ENCODE measurements around the gene OR13F1. TPM values are rescaled to one million over a fixed set of nuclear protein-coding genes. Genes with fewer than 3 reads are reported as not detected.

Gene OR13F1
- polyA plus RNA-seq, 1 of the 3 experiments (the other 2 are of a cell fraction), result not detected

GRCh38 chr9:104544644-104545043 is 40.6 kb downstream of the OR13F1 start:
- no peak overlapping the region for H3K4me2 ChIP-seq
- H3K36me3 ChIP-seq (replicated peaks in 1 of 2; ENCODE audit: control insufficient read depth in 1 of 2, insufficient read depth in 2 of 2, low read length in 1 of 2), result no peaks in the 10 kb centered on the region
- H3K27me3 ChIP-seq (ENCODE audit: insufficient read depth), result no peaks in the 10 kb centered on the region
- H3F3A ChIP-seq (replicated peaks; ENCODE audit: insufficient read depth), result no peaks in the 10 kb centered on the region
- ChIA-PET CTCF (no interaction called here), POLR2A (no interaction called here)
- H3K4me3 ChIP-seq (ENCODE audit: low read depth in 2 of 2, low read length in 1 of 2), result no peak overlapping the region
- H3K9me2 ChIP-seq, result no peaks in the 10 kb centered on the region; the same call in 1 of the 2 replicates
- no peaks in the 10 kb centered on the region for H4K20me1 ChIP-seq (ENCODE audit: insufficient read depth)
- DNase-seq, result no peak
- H3K4me1 ChIP-seq (ENCODE audit: control insufficient read depth in 1 of 2, insufficient read depth in 2 of 2, low read depth in 1 of 2, low read length in 1 of 2), result no peaks in the 10 kb centered on the region
- no peaks in the 10 kb centered on the region for H3K9me3 ChIP-seq
- 9% methylated on average over 4 of the region's 4 CpGs for WGBS (ENCODE audit: low lambda C conversion rate)
- no peak for TF ChIP-seq RXRA (IDR thresholded peaks at IDR 0.05; ENCODE audit: borderline replicate concordance, low read depth)
- no peak for TF ChIP-seq FOSL2 (IDR thresholded peaks at IDR 0.05; ENCODE audit: borderline replicate concordance, low read depth)
- TF ChIP-seq FOXJ3 (CRISPR knock-in tag; IDR thresholded peaks at IDR 0.05), result no peak
- TF ChIP-seq, protein P1, sequence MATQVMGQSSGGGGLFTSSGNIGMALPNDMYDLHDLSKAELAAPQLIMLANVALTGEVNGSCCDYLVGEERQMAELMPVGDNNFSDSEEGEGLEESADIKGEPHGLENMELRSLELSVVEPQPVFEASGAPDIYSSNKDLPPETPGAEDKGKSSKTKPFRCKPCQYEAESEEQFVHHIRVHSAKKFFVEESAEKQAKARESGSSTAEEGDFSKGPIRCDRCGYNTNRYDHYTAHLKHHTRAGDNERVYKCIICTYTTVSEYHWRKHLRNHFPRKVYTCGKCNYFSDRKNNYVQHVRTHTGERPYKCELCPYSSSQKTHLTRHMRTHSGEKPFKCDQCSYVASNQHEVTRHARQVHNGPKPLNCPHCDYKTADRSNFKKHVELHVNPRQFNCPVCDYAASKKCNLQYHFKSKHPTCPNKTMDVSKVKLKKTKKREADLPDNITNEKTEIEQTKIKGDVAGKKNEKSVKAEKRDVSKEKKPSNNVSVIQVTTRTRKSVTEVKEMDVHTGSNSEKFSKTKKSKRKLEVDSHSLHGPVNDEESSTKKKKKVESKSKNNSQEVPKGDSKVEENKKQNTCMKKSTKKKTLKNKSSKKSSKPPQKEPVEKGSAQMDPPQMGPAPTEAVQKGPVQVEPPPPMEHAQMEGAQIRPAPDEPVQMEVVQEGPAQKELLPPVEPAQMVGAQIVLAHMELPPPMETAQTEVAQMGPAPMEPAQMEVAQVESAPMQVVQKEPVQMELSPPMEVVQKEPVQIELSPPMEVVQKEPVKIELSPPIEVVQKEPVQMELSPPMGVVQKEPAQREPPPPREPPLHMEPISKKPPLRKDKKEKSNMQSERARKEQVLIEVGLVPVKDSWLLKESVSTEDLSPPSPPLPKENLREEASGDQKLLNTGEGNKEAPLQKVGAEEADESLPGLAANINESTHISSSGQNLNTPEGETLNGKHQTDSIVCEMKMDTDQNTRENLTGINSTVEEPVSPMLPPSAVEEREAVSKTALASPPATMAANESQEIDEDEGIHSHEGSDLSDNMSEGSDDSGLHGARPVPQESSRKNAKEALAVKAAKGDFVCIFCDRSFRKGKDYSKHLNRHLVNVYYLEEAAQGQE (IDR thresholded peaks at IDR 0.05; ENCODE audit: low read depth, low read length), result no peak
- TF ChIP-seq POLR2AphosphoS5 (IDR thresholded peaks at IDR 0.05; ENCODE audit: low read depth, low read length), result no peak
- no peak for TF ChIP-seq TEAD4 (IDR thresholded peaks at IDR 0.05; ENCODE audit: borderline replicate concordance, insufficient read depth)
- no peak for TF ChIP-seq ELF1 (IDR thresholded peaks at IDR 0.05)
- TF ChIP-seq IRF3 (IDR thresholded peaks at IDR 0.05; ENCODE audit: low read depth, low read length), result no peak
- no peak for TF ChIP-seq NFIC (IDR thresholded peaks at IDR 0.05; ENCODE audit: borderline replicate concordance)
- no peak for TF ChIP-seq NRF1 (IDR thresholded peaks at IDR 0.05; ENCODE audit: low read depth, low read length)
- TF ChIP-seq FOXM1 (IDR thresholded peaks at IDR 0.05; ENCODE audit: low read depth), result no peak
- no peak for TF ChIP-seq RFX5 (IDR thresholded peaks at IDR 0.05; ENCODE audit: low read length)
- TF ChIP-seq CTCF (IDR thresholded peaks at IDR 0.05), result no peak
- no peak for TF ChIP-seq RCOR1 (IDR thresholded peaks at IDR 0.05; ENCODE audit: low read length)
- no peaks in the 10 kb centered on the region for H3K79me2 ChIP-seq (ENCODE audit: insufficient read depth)
- H3K9ac ChIP-seq, result no peak overlapping the region
- H2AFZ ChIP-seq (ENCODE audit: low read depth), result peak overlapping the region; percentile 44; the same call in 1 of the 2 replicates
- H3K27ac ChIP-seq (ENCODE audit: low read depth in 2 of 2, low read length in 1 of 2), result no peak overlapping the region

Measured in SK-N-SH (cell line).